GM12878 (cell line): ENCODE results near the gene VIPR2. TPM values are rescaled to one million over a fixed set of nuclear protein-coding genes. Genes with fewer than 3 reads are reported as not detected.

Experiments
- ATAC-seq: fragments of 200-7000 bp; cut with Tn5 transposase; 3 replicates; pipeline ENCODE4 v1.9.1; 2020; ENCODE audit warnings: mild to moderate bottlenecking, moderate library complexity
- BruUV-seq: library from RNA; stranded (reverse); fragments of 400-500 nt; replicated peaks from 2 replicates; lab custom pipeline; 2021; lab: Mats Ljungman, UMichigan
- CTCF ChIA-PET: fragments of 300-600 bp; sonication (Branson Sonifier 250); formaldehyde crosslinking; extraction: SDS; loops from one replicate; lab custom pipeline; 2021; ENCODE audit warnings: inconsistent platforms; lab: Yijun Ruan, JAX
- POLR2A ChIA-PET: fragments of 350-600 bp; formaldehyde crosslinking; extraction: SDS; loops from one replicate; lab custom pipeline; 2021; ENCODE audit warnings: inconsistent platforms; lab: Charles Lee
- RAD21 ChIA-PET: fragments of 300-600 bp; sonication (Branson Sonifier 250); formaldehyde crosslinking; loops from one replicate; lab custom pipeline; 2023; ENCODE audit warnings: antibody characterized with exemption; ENCODE audit not compliant: unreplicated experiment; lab: Charles Lee
- SMC1A ChIA-PET: fragments of 300-600 bp; sonication (Branson Sonifier 250); formaldehyde crosslinking; loops from one replicate; lab custom pipeline; 2023; ENCODE audit not compliant: unreplicated experiment, uncharacterized antibody; lab: Charles Lee
- DNase-seq: peaks from one replicate; pipeline ENCODE4 v3.0.0-alpha.2; 2011; ENCODE audit warnings: low read depth, low spot score
- FAIRE-seq: peaks from 3 replicates; lab custom pipeline; 2011; peaks lifted over from hg19 to GRCh38; lab: Jason Lieb, UNC
- H2AFZ ChIP-seq: 2 replicates; pipeline ENCODE4 v1.6.0; 2011; ENCODE audit warnings: low read depth, low read length, control low read depth; ENCODE audit not compliant: control insufficient read depth
- H3K27ac ChIP-seq: 2 replicates; pipeline ENCODE4 v1.5.1; 2011; ENCODE audit warnings: control low read depth; ENCODE audit not compliant: control insufficient read depth, insufficient read depth
- H3K27me3 ChIP-seq, 2 experiments: replicated peaks in 1 of 2; 2 replicates each; pipeline versions ENCODE4 v1.6.0 to v1.6.1; 2011; ENCODE audit warnings: low read length in 1 of 2; ENCODE audit not compliant: control insufficient read depth in 2 of 2, insufficient read depth in 2 of 2
- H3K36me3 ChIP-seq, 2 experiments: 2 replicates each; pipeline ENCODE4 v1.5.1; 2011; ENCODE audit warnings: low read length in 1 of 2; ENCODE audit not compliant: control insufficient read depth in 2 of 2, insufficient read depth in 2 of 2
- H3K4me1 ChIP-seq: 2 replicates; pipeline ENCODE4 v1.6.1; 2011; ENCODE audit warnings: mild to moderate bottlenecking, low read length, moderate library complexity, mixed read lengths; ENCODE audit not compliant: control insufficient read depth, insufficient read depth
- H3K4me2 ChIP-seq: 2 replicates; pipeline ENCODE4 v1.6.0; 2011; ENCODE audit warnings: control low read depth; ENCODE audit not compliant: control insufficient read depth, insufficient read depth
- H3K4me3 ChIP-seq: fragments of 200-600 bp; sonication (generic); 2 replicates; pipeline ENCODE4 v1.5.1; 2016
- H3K79me2 ChIP-seq: 2 replicates; pipeline ENCODE4 v1.6.0; 2011; ENCODE audit warnings: low read length; ENCODE audit not compliant: control insufficient read depth, insufficient read depth
- H3K9ac ChIP-seq: 2 replicates; pipeline ENCODE4 v1.8.0; 2011; ENCODE audit warnings: low read length, control low read depth, mixed read lengths; ENCODE audit not compliant: control insufficient read depth, insufficient read depth
- H3K9me3 ChIP-seq: replicated peaks from 3 replicates; pipeline ENCODE4 v1.5.1; 2011; ENCODE audit warnings: mild to moderate bottlenecking, low read length; ENCODE audit not compliant: control insufficient read depth, insufficient read depth
- H4K20me1 ChIP-seq: 2 replicates; pipeline ENCODE4 v1.6.0; 2011; ENCODE audit not compliant: control insufficient read depth, insufficient read depth
- ATF7 ChIP-seq: fragments of 450-650 bp; IDR thresholded peaks from 2 replicates; pipeline ENCODE4 v1.6.1; 2016; ENCODE audit warnings: low read depth, mild to moderate bottlenecking
- IKZF2 ChIP-seq, 2 experiments: fragments of 450-650 bp; IDR thresholded peaks; 2 replicates each; pipeline ENCODE4 v1.6.1; 2017; ENCODE audit warnings: mild to moderate bottlenecking in 2 of 2, moderate library complexity in 2 of 2
- NR2F1 ChIP-seq: fragments of 450-650 bp; conservative IDR thresholded peaks from 2 replicates; pipeline ENCODE4 v1.6.1; 2017; ENCODE audit warnings: mild to moderate bottlenecking
- NRF1 ChIP-seq: conservative IDR thresholded peaks from 2 replicates; pipeline ENCODE4 v1.6.1; 2011; ENCODE audit warnings: mild to moderate bottlenecking, low read depth, low read length, improper control_type of control experiment
- PKNOX1 ChIP-seq: fragments of 450-650 bp; IDR thresholded peaks from 2 replicates; pipeline ENCODE4 v1.6.1; 2016; ENCODE audit warnings: mild to moderate bottlenecking
- SIN3A ChIP-seq: IDR thresholded peaks from 2 replicates; pipeline ENCODE4 v1.6.1; 2012; ENCODE audit warnings: low read depth, low read length, improper control_type of control experiment
- ZNF687 ChIP-seq: fragments of 450-650 bp; IDR thresholded peaks from 2 replicates; pipeline ENCODE4 v1.6.1; 2017; ENCODE audit warnings: mild to moderate bottlenecking, moderate library complexity
- WGBS: methylation state at CpG from one replicate; pipeline ENCODE4 v1.1.6; 2016; ENCODE audit warnings: low lambda C conversion rate; ENCODE audit not compliant: insufficient replicate concordance, insufficient coverage; ENCODE audit errors: missing lambda C conversion rate; 5-methylcytosine and 5-hydroxymethylcytosine counted together
- in situ Hi-C: fragments of 300-500 bp; cut with MboI; formaldehyde crosslinking; loops from 9 replicates; pipeline ENCODE4 v1.14.3; 2018; ENCODE audit warnings: mixed read lengths
- intact Hi-C: fragments of 100-400 bp; cut with micrococcal nuclease; formaldehyde crosslinking; loops from one replicate; pipeline ENCODE4 v1.14.2; 2022; ENCODE audit not compliant: unreplicated experiment
- polyA plus RNA-seq, 11 experiments: library from polyadenylated mRNA; depleted of rRNA in 4 of 11; unstranded in 6 of 11; stranded (reverse) in 5 of 11; fragments of >200 nt; fragmentation: Nextera tagmentation in 4 of 11; fragmentation: Illumina TruSeq in 1 of 11; extraction: Ambion mirVana in 4 of 11; extraction: Trizol in 1 of 11; gene quantifications; 1 replicate in 1 of 11; 2 replicates in 10 of 11; pipeline versions ENCODE4 v1.2.1 to v1.2.3, GENCODE V29; 2011 to 2016; ENCODE audit warnings: inconsistent platforms in 2 of 11, missing spikeins in 2 of 11, low read depth in 1 of 11
- total RNA-seq, 4 experiments: library from RNA; depleted of rRNA in 3 of 4; stranded (reverse); fragments of >200 nt in 3 of 4; fragmentation: Illumina TruSeq in 1 of 4; extraction: Trizol in 1 of 4; gene quantifications; 2 replicates each; pipeline versions ENCODE4 v1.2.1 to v1.2.3, GENCODE V29; 2013 to 2021

The VIPR2 gene
- total and polyA plus RNA-seq, 10 of the 15 experiments (the other 5 are each of a cell fraction or from before 2014, with no cell fraction given), result not detected

GRCh38 chr7:159145490-159145855, 806 bp upstream of the VIPR2 start:
- H3K4me2 ChIP-seq, result no peak overlapping the region
- DNase-seq (no peak), FAIRE-seq (no peak), ATAC-seq (no peak)
- no TSS peak for BruUV-seq
- no peak overlapping the region for H3K4me3 ChIP-seq
- H2AFZ ChIP-seq, result no peak overlapping the region
- SMC1A ChIA-PET, result no interaction called here
- no peaks in the 10 kb centered on the region for H4K20me1 ChIP-seq
- no peaks in the 10 kb centered on the region for H3K4me1 ChIP-seq
- intact Hi-C loops, result no loop called here
- 46% methylated on average over 30 of the region's 30 CpGs for WGBS
- no peaks in the 10 kb centered on the region for H3K36me3 ChIP-seq
- CTCF ChIA-PET, result no interaction called here
- TF ChIP-seq NRF1, result no peak
- TF ChIP-seq PKNOX1, result no peak
- TF ChIP-seq SIN3A, result no peak
- no peak for TF ChIP-seq ATF7
- no peak for TF ChIP-seq ZNF687
- TF ChIP-seq NR2F1, result no peak
- no peak for TF ChIP-seq IKZF2 (IDR thresholded peaks at IDR 0.05)
- H3K9ac ChIP-seq, result no peak overlapping the region
- in situ Hi-C loops, result no loop called here
- no peaks in the 10 kb centered on the region for H3K27me3 ChIP-seq
- H3K9me3 ChIP-seq, result no peaks in the 10 kb centered on the region; the same call in 2 of the 3 replicates
- no peak overlapping the region for H3K27ac ChIP-seq
- POLR2A ChIA-PET, result no interaction called here
- RAD21 ChIA-PET, result no interaction called here
- no peaks in the 10 kb centered on the region for H3K79me2 ChIP-seq
